ENCODE data around the gene DYNLRB1. TPM values are rescaled to one million over a fixed set of nuclear protein-coding genes. Genes with fewer than 3 reads are reported as not detected.

Gene DYNLRB1
- total and polyA plus RNA-seq, 12 donors: 132 to 408 (median 152) TPM

GRCh38 chr20:34559311-34560140, 43.3 kb downstream of the DYNLRB1 start:
- peak in 1 of 2 donors; percentile 39 for DNase-seq
- intact Hi-C loops (cut with DNase I): loop anchor here in 1 of 10 donors (5.0 kb wide), 1 partner anchor 148 kb away; no protein-coding TSS in a partner anchor

DNA sequence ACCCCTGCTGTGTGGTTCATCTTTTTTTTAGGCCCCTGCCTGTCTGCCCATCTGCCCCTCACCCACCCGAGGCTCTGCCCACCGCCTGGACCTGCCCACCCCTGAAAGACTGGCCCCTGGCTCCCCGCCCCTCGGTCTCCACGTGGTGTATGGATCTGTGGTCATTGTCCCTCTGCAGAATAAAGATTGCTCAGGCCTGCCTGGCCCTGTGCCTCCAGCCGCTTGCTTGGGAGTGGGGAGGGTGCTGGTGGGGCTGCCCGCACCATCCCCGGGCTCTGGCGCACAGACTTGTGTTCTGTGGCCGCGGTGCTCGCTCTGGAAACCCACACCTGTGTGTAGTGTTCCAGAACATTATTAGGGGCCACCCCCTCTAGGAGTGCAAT, 43.9 kb downstream of the DYNLRB1 start:
- H3K27ac ChIP-seq: peak overlapping the region in 5 of 10 donors; percentile 95 to 98 (median 96)
- H3K4me3 ChIP-seq: peak overlapping the region in 2 of 10 donors; percentile 72 to 77
- H3K9me3 ChIP-seq: no peaks in the 10 kb centered on the region
- peaks cover 0 to 13% (median 0%) of the 10 kb centered on the region in 9 donors for H3K36me3 ChIP-seq
- peaks cover 0 to 28% (median 19%) of the 10 kb centered on the region in 9 donors for H3K4me1 ChIP-seq
- intact Hi-C loops (cut with DNase I): no loop called here
- TF ChIP-seq, protein P1, sequence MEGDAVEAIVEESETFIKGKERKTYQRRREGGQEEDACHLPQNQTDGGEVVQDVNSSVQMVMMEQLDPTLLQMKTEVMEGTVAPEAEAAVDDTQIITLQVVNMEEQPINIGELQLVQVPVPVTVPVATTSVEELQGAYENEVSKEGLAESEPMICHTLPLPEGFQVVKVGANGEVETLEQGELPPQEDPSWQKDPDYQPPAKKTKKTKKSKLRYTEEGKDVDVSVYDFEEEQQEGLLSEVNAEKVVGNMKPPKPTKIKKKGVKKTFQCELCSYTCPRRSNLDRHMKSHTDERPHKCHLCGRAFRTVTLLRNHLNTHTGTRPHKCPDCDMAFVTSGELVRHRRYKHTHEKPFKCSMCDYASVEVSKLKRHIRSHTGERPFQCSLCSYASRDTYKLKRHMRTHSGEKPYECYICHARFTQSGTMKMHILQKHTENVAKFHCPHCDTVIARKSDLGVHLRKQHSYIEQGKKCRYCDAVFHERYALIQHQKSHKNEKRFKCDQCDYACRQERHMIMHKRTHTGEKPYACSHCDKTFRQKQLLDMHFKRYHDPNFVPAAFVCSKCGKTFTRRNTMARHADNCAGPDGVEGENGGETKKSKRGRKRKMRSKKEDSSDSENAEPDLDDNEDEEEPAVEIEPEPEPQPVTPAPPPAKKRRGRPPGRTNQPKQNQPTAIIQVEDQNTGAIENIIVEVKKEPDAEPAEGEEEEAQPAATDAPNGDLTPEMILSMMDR (IDR thresholded peaks at IDR 0.05): no peak
- ATAC-seq (peak in 1 of 8 donors; percentile 8), DNase-seq (no peak)
- H3K27me3 ChIP-seq: no peaks in the 10 kb centered on the region
- WGBS, 2 donors: 87 to 88% methylated on average over 12 of the region's 12 CpGs

More at GRCh38 chr20:34559311-34560140, 43.3 kb downstream of the DYNLRB1 start:
- Histone ChIP-seq H3K27me3 (no peaks in the 10 kb centered on the region), H3K4me3 (peak overlapping the region in 9 of 10 donors; percentile 63 to 93 (median 77)), H3K4me1 (peaks cover 0 to 28% (median 14%) of the 10 kb centered on the region in 9 donors), H3K9me3 (no peaks in the 10 kb centered on the region), H3K27ac (peak overlapping the region; percentile 71 to 98 (median 94)), H3K36me3 (peaks cover 0 to 13% (median 0%) of the 10 kb centered on the region in 9 donors)
- TF ChIP-seq, protein P1 (IDR thresholded peaks at IDR 0.05): peak in 1 of 9 donors; percentile 13
- 39 to 43% methylated on average over 43 of the region's 43 CpGs for WGBS, 2 donors
- ATAC-seq: peak; percentile 2 to 28 (median 5)

DNA sequence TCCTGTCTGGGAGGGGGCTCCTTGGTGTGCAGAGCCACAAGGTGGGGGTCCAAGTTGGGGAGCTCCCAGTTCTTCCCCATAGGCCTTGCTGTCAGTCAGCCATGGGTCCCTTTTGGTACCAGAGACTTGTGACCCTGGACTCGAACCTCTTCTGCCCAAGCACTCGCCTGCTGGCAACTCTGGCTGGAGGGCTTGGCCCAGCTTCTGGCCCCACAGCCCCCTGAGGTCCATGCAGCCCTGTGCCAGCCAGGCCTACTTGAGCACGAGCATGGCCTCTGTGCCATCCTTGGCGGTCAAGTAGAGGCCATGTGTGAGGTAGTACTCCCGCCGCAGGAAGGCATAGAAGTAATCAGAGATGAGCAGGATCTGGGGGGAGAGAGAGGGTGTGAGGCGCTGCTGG, 44.4 kb downstream of the DYNLRB1 start:
- intact Hi-C loops (cut with DNase I): no loop called here
- H3K4me3 ChIP-seq: no peak overlapping the region
- no peaks in the 10 kb centered on the region for H3K9me3 ChIP-seq
- H3K27me3 ChIP-seq: no peaks in the 10 kb centered on the region
- H3K36me3 ChIP-seq: peaks cover 0 to 13% (median 0%) of the 10 kb centered on the region in 9 donors
- WGBS, 2 donors: 95 to 96% methylated on average over 7 of the region's 7 CpGs
- H3K27ac ChIP-seq: no peak overlapping the region
- no peak for ATAC-seq
- peaks cover 0 to 28% (median 19%) of the 10 kb centered on the region in 9 donors for H3K4me1 ChIP-seq
- DNase-seq: no peak
- TF ChIP-seq, protein P1 (IDR thresholded peaks at IDR 0.05): no peak

DNA sequence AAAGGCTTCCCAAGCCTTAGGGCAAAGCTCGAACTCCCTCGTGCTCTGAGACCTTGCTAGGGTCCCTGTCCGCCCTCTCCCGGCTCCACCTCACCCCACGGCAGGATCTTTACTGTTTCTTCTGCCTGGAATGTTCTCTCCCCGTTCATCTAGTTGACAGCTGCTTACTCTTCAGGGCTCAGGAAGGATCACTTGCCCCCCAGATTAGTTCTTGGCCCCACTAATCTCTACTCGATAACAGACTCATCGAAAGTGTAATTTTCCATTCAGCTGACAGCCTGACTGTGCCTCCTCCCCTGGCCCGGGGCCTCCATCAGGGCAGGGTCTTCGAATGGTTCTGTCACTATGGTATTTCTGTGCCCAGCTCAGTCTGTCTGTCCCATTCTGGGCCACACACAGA, 45.4 kb downstream of the DYNLRB1 start:
- intact Hi-C loops (cut with DNase I): no loop called here
- Histone ChIP-seq H3K27ac (peak overlapping the region in 2 of 10 donors; percentile 11 to 14), H3K9me3 (no peaks in the 10 kb centered on the region), H3K4me1 (peaks cover 0 to 28% (median 19%) of the 10 kb centered on the region in 9 donors), H3K36me3 (peaks cover 0 to 24% (median 0%) of the 10 kb centered on the region in 9 donors), H3K4me3 (no peak overlapping the region), H3K27me3 (no peaks in the 10 kb centered on the region)
- DNase-seq (no peak), ATAC-seq (no peak)
- 60 to 70% methylated on average over 10 of the region's 10 CpGs for WGBS, 2 donors
- TF ChIP-seq, protein P1 (IDR thresholded peaks at IDR 0.05): no peak

Data from heart right ventricle (tissue), 16 donors.